Midbrain (tissue), 1 donor: ENCODE results near the gene SNX14.
A peak's percentile ranks its signal among the peaks of the same experiment; 100 is the strongest.

ENCODE experiments used
- DNase-seq: peaks from one replicate; lab custom pipeline; 2025; lab: John Stamatoyannopoulos, UW

SNX14 gene

DNA sequence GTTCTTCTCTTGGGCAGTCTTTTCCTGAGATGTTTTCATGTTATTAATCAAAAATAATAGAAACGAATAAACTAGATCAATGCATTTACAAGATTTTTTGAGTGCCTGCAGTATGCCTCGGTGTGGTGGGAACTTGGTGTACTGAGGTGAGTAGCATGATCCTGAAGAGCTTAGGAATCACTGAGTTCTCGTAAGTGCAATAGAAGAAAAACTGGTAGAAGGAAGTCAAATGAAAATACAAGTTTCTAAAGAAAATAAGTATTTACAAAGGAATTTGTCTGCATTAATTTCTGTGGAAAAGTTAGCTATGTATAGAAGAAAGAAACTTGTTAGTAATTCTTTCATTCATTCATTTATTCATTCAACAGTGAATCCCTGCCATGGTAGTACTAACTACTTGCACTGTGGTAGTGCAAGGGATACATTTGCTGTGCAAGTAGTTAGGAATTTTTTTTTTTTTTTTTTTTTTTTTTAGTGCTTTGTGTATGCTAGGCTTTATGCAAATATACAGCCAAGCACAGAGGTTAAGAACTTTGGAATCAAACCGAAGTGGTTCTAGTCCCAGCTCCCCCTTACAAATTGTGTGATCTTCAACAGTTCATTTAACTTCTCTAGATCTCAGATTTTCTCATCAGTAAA, 129.9 kb downstream of the SNX14 start:
- DNase-seq, result no peak

DNA sequence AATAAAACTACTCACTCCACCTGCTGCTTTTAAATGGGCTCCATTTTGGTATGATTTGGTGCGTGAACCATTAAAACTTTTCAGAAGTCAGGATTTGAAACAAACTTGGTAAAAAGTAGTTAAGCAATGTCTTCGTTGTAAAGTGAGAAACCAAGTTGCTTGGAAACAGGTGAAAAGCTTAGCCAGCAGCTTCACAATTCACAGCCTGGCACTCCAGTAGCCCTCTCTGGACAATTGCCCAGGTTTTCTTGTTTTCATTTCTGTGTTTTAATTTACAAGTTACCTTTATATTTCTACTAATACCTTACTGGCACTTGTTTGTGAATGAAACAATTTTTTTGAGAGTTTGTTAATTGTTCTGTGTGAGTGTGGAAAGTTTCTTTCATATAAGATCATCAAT, 131.0 kb downstream of the SNX14 start:
- peak; percentile 35 for DNase-seq

DNA sequence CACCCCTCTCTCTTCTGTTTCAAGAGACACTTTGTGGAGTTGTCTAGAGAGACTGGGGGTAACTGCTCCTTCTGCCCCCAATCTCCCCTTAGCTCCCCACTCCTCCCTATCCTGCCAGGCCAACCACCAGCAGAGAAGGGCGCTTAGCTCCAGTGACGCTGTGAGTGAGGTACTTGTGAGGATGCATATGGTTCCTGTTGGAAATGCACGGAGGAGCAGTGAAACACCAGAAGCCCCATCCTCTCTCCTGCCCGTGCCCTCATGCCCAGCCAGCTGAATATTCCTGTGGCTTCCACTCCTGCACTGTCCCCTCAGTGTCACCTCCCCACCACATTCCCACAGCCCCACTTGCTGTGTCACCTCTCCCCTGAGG, 131.9 kb downstream of the SNX14 start:
- no peak for DNase-seq

DNA sequence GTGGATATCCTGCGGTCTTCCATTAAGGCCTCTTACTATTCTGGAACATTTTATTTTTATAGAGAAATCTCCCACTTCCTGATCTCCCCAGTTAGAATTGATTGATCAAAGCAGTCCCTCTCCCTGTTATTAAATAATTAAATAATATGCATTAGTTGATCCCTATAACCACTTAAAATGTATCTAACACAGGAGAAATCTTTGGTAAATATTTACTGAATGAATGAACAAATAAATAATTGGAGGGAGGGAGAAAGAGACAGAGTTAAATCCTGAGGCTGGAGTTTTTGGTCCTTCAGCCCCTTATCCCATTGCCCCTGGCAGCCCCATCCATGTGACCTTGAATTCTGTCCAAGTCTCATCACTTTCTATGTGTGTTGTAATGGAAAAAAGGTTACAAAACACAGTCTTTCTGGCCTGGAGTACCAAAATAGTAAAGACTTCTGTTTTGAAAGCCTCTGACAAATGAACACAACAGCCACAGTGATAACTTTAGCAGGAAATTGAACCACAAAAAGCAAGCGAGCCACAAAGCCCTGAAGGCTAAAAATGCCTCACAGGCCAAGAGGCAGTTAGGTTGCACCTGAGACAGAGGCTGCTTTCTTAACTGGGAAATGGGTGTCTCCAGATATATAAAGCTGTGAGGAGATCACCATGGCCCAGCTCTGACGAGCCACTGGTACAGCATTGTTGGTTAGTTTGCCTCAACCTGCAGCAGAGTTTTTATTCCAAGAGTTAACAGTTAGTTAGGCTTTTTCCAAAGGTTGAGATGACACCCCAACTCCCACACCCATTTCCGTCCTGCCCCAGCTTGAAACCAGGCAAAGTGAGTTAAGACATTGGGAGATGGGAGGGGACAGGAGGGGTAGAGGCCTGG, 132.5 kb downstream of the SNX14 start:
- DNase-seq, result no peak

DNA sequence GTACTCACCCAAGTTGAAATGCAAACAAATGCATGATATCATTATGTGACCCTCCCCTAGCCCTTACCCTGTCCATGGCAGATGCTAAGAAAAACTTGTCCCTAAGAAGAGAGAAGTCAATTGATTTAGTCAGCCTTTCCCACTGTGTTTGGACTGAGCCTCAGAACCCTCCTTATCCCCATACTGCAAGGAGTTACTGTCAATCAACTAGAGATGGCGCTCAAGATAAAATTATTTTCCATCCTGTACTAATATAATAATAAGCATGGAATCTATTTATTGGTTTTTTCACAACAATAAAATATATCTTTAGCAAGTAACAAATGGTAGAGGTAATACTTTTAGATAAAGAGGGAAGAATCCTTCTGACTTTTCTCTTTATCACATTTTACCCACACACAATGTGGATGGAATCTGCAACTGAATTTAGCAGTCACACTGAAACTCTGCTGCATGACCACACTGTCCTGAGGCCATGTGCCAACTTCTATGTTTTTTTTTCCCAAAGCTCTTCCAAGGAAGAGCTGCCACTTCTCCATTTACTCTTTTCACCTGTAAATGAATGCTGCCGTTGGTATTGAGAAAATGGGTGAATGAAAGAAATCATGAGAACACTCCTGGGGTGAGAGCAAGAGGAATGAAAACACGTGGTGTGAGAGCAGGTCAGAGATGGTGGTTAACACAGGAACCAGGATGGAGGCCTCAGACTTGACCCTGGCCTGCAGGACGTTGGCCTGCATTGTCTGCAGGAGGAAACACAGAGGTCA, 133.3 kb downstream of the SNX14 start:
- DNase-seq, result no peak

DNA sequence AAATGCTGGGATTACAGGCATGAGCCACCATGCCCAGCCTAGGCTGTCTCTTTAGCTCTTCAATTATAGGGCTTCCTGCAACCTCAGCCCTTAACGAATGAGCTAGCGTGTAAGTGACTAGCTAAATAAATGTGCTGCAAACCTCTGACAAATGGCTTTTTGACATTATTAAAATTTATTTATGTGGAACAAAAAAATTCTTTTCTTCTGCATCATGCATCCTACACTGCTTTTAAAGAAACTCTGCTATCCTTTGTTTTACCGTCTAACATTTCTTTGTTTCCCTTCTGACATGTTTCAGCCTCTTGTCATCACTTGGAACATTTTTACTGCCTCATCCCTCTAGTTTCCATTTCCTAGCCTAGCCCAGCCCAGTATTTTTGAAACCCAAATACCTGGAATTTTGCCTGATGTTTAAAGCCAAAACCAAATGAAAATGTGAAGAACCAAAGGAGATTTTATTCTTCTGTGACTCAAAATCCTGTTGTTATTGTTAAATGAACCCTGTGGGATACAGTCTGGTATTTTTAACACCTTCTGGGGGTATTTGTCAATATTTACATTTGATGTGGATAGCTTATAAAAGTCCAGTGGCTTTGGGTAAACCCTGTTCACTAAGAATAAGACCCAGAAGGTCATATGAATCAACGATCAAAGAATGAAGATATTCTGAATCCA, 134.3 kb downstream of the SNX14 start:
- DNase-seq, result no peak

- no peak for DNase-seq
These were observed 134.9 kb downstream of the SNX14 start for GRCh38 chr6:85458782-85459181.

DNA sequence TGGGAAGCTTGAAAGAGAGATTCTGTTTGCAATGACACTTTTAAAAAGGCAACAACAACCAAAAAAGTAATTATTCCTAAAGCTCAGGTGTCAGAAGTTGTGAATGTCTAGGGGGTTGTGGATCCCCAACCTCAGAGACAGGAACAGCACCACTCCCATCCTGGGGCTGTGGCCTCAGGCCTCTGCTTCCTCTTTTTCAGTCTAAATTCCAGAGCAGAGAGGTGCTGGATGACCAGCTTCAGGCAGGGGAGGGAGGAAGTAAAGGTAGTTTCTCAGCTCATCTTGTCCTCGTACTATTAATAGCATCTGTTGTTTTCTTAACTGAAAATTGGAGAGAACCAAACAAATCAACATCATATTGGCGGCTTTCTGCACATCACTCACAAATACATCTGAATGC, 135.5 kb downstream of the SNX14 start:
- DNase-seq, result no peak

DNA sequence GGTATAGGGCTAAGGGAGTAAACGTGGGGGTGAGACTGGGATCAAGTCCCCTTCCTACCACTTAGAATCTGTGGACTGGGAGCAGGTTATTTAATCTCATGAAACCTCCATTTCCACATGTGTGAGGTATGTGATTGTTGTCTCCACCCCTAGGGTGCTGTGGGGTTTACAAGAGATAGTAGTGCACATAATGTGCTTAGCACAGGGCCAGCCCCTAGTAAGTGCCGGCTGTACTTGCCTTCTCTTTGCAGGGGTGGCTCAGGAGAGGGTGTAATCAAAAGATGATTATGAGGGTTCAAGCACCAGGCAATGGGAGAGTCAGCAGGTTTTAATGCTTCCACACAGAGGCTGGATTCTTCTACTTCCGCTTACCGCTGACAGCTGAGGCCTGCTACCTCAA, 136.9 kb downstream of the SNX14 start:
- no peak for DNase-seq
